Right renal cortex interstitium (tissue), 3 donors: ENCODE measurements around the gene TARBP2. TPM values are rescaled to one million over a fixed set of nuclear protein-coding genes. Genes with fewer than 3 reads are reported as not detected.

ENCODE experiments used
- DNase-seq, 3 donors: peaks; one replicate each; pipeline ENCODE4 v3.0.0-alpha.2; 2013; ENCODE audit warnings: low read depth in 3 of 3, low spot score in 2 of 3
- polyA plus RNA-seq, 3 donors: library from polyadenylated mRNA; unstranded; fragments of 120-200 nt; gene quantifications; one replicate each; pipeline ENCODE4 v1.2.1, GENCODE V29; 2013; ENCODE audit not compliant: insufficient read length in 3 of 3

Gene TARBP2
- polyA plus RNA-seq, 3 donors: 40.0 to 44.5 (median 42.7) TPM

DNA sequence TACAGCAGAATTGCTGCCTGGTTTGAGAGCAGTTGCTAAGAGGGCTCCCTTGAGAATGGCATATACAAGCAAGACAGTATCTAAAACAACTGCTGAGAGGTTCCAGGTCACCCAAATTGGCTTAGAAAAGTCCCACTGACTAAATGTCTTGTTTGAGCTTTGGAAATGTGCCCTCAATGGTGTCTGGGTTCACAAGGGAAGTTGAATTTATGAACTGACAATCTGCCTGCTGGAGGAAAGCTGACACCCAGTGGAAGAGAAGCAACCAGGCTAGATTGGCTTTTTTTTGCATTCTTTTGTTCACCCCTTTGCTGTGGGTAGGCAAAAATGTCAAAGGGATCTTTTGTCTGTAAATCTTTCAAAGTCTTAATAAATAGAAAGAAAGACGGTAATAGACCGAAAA lies 50.8 kb downstream of the TARBP2 start:
- DNase-seq: no peak

DNA sequence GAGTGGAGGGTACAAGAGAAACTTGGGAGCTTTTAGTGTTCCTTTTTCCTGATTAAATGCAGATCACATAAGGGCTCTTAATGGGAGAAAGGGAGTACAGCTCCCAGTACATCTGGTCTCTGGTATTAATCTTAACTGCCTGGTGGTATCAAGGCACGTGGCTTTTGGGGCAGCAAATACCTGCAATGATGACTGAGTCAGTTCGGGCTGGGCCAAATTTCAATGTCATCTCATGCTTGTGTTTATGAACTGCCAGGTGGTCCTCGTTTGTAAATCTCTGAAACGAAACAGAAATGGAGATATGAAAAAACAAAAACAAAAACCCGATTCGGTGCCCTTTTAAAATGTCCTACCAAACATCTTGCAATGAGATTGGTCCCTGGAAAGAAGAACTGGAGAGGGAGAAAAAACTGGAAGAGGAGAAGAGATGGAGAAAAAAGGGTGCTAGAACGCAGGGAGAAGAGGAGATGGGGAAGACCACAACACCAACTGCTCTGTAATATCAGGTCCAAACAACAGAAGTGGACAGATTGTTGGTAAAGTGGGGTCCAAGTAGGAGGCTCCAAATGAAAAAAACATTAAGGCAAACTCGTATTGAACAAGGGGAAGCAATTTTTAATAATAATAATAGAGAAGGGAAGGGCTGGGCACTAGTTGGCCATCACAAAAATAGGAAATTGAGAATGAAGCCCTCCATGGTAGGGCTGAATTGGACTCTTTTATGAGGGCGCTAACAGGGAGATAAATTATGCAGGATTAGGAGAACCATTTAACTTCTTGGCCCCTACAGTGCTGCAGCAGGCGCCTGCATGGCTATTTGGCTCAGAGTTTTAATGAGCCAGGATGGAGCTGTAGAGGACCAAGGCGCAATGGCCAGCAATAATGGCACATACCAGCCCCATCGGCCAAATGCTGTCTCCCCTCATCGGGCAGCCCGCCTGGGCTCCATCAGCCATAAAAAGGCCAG lies 51.6 kb downstream of the TARBP2 start:
- no peak for DNase-seq

Other genes starting within 250 kb of the TARBP2 start
- gene ESPL1, start 233.0 kb upstream of the TARBP2 start, polyA plus RNA-seq: 1 to 10 TPM; 8.0 to 9.4 (median 9.4) TPM
- gene PFDN5, start 205.7 kb upstream of the TARBP2 start, polyA plus RNA-seq: 100 to 1,000 TPM; 817 to 897 (median 885) TPM
- gene MYG1, start 201.6 kb upstream of the TARBP2 start, polyA plus RNA-seq: 10 to 100 TPM; 47.2 to 53.6 (median 48.8) TPM
- 10 to 100 TPM; 69.0 to 85.4 (median 72.3) TPM for gene AAAS, start 179.7 kb upstream of the TARBP2 start, polyA plus RNA-seq
- under 1 TPM; 0.10 to 0.32 (median 0.16) TPM for gene SP7, start 164.9 kb upstream of the TARBP2 start, polyA plus RNA-seq
- gene SP1, start 121.1 kb upstream of the TARBP2 start, polyA plus RNA-seq: 10 to 100 TPM; 76.7 to 81.0 (median 77.6) TPM
- under 1 TPM; 0.13 to 0.39 (median 0.22) TPM for gene AMHR2, start 77.4 kb upstream of the TARBP2 start, polyA plus RNA-seq
- gene PRR13, start 59.5 kb upstream of the TARBP2 start, polyA plus RNA-seq: 100 to 1,000 TPM; 189 to 212 (median 200) TPM
- gene PCBP2, start 49.2 kb upstream of the TARBP2 start, polyA plus RNA-seq: 1,000 to 10,000 TPM; 1,108 to 1,139 (median 1,109) TPM
- 10 to 100 TPM; 18.3 to 21.3 (median 19.6) TPM for gene MAP3K12, start 1.8 kb upstream of the TARBP2 start, polyA plus RNA-seq
- 1 to 10 TPM in 1 of 3 donors, under 1 TPM in 2; 0.40 to 1.4 (median 0.61) TPM for gene NPFF, start 6.2 kb downstream of the TARBP2 start, polyA plus RNA-seq
- gene ATF7, start 125.1 kb downstream of the TARBP2 start, polyA plus RNA-seq: 10 to 100 TPM; 38.8 to 47.9 (median 39.0) TPM
- 100 to 1,000 TPM; 582 to 652 (median 624) TPM for gene ATP5MC2, start 174.8 kb downstream of the TARBP2 start, polyA plus RNA-seq
- 100 to 1,000 TPM; 124 to 126 (median 125) TPM for gene CALCOCO1, start 226.2 kb downstream of the TARBP2 start, polyA plus RNA-seq